DMS53 treated with DMSO at 0.1 percent for 48 hours (cell line): ENCODE measurements around the gene S100A4.
A peak's percentile ranks its signal among the peaks of the same experiment; 100 is the strongest.
"Not testable (repeated sequence)": the region's sequence is repeated elsewhere in the genome, so short reads cannot be mapped to it uniquely, and the experiment has no call there.

ENCODE experiments used
- DNase-seq: peaks from one replicate; lab custom pipeline; 2025; ENCODE audit not compliant: unreplicated experiment; lab: John Stamatoyannopoulos, UW

The S100A4 gene

GRCh38 chr1:153545067-153546055 lies at the start of gene S100A4:
Gene S100A4 (minus strand): TSS chr1:153545806. CDS start chr1:153544794, 1,012 bp downstream.
- DNase-seq, result peak; percentile 37

- no peak for DNase-seq
These were observed 47.1 kb upstream of the S100A4 start for GRCh38 chr1:153592748-153593147.

- no peak for DNase-seq
These were observed 42.9 kb upstream of the S100A4 start for GRCh38 chr1:153588482-153588881.

GRCh38 chr1:153588033-153588432 lies 42.4 kb upstream of the S100A4 start:
- DNase-seq, result not testable (repeated sequence)

DNA sequence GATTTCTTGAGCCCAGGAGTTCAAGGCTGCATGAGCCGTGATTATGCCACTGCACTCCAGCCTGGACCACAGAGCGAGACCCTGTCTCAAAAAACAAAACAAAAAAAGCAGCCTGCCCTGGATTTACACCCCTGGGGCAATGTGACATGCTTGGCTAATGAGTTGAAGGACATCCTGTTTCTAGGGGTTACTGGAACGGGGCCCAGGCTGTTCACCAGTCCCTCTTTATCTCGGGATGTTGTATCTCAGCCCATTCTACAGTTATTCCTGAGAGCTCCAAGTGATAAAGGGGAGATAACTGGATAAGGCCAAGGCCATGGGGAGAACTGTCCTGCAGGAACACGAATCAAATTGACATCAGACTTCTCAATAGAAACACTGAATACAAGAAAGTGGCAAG lies 41.7 kb upstream of the S100A4 start:
- no peak for DNase-seq

- no peak for DNase-seq
These were observed 40.7 kb upstream of the S100A4 start for GRCh38 chr1:153586347-153586746.

DNA sequence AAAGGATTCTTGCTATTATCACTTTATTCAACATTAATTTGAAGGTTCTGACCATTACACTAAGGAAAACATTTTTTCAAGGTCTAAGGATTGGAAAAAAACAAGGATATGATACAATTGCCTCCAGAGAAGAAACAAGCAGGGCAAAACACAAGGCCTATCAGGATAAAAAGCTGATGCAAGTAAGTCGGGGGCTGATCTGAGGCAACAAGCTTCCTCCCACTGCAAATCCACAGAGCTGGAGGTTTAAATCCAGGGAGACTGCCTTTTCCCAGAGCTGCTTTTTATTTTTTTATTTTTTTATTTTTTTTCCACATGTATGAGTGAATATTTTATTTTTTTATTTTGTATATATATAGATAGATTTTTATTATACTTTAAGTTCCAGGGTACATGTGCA lies 39.4 kb upstream of the S100A4 start:
- DNase-seq, result no peak

DNA sequence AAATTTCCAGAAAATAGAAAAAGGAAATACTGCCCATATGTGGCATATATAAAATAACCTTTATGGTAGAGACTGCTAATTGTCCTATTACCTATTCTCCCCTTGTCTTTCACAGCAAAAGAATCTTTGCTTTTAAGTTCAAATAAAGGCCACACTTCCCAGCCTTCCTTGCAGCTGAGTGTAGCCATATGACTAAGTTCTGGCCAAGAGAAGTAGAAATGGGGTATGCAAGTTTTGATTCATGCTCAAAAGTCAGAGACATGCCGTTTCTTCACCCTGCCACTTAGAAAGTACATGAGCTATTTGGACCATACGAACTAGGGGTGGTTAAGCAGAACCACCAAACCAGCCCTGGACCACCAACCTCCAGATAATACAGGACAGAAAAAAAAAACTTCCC lies 38.4 kb upstream of the S100A4 start:
- no peak for DNase-seq

GRCh38 chr1:153583514-153583913 lies 37.9 kb upstream of the S100A4 start:
- DNase-seq, result not testable (repeated sequence)

DNA sequence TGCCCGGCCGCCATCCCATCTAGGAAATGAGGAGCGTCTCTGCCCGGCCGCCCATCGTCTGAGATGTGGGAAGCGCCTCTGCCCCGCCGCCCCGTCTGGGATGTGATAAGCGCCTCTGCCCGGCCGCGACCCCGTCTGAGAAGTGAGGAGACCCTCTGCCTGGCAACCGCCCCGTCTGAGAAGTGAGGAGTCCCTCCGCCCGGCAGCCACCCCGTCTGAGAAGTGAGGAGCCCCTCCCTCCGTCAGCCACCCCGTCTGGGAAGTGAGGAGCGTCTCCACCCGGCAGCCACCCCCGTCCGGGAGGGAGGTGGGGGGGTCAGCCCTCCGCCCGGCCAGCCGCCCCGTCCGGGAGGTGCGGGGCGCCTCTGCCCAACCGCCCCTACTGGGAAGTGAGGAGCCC lies 37.2 kb upstream of the S100A4 start:
- not testable (repeated sequence) for DNase-seq

DNA sequence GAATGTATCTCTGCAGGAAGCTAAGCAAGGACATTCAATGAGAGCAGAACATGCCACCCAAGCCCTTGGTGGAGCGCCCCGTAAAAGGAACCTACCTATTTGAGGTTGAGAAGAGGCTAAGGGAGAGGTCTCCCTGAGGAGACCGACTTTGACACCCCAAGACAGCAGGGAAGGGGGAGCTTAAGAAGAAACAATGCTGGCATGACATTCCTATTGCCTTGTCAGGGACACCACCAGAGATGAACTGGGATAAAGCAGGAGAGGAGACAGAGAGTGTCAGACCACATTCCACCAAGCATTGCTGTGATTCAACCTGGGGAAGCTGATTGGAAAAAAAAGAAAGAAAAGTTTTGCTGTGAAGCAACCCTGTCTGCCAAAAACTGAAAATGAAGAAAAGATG lies 33.3 kb upstream of the S100A4 start:
- no peak for DNase-seq

DNA sequence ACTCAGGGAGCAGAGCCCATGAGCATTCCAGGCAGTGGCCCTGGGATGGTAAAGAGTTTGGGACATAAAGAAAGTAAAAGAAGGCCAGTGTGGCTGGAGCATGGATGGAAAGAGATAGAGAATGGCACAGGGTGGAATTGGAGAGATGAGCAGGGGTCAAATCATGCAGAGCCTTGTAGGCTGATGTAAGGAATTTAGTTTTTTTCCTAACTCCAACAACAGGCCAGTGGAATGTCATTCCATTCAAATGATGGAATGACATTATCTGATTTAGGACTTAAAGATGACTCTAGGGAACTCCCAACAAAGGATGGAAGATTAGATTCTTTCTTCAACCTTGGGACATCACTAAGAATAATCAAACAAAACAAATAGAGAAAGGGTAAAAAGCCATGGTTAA lies 32.9 kb upstream of the S100A4 start:
- no peak for DNase-seq

DNA sequence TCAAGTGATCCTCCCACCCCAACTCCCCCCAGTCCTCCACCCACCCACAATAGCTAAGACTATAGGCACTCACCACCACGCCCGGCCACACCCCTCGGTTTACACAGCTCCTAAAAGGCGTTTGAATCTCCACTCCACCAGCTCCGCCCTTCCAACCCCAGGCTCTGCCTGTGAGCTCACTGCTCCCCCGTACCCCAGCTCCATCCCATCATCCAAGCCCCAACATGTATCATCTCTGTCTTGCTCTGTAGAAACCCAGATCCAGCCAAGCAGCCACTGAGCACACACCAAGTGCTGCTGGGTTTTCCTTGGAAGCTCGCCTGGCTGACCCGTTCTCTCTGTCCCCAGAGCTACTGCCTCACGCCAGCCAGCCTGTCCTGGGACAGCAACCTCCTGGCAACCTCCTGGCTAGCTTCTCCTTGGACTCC lies 32.0 kb upstream of the S100A4 start:
- no peak for DNase-seq

- DNase-seq, result no peak
These were observed 31.5 kb upstream of the S100A4 start for GRCh38 chr1:153577138-153577537.

DNA sequence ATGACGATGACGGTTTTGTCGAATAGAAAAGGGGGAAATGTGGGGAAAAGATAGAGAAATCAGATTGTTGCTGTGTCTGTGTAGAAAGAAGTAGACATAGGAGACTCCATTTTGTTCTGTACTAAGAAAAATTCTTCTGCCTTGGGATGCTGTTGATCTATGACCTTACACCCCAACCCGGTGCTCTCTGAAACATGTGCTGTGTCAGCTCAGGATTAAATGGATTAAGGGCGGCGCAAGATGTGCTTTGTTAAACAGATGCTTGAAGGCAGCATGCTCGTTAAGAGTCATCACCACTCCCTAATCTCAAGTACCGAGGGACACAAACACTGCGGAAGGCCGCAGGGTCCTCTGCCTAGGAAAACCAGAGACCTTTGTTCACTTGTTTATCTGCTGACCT lies 29.9 kb upstream of the S100A4 start:
- not testable (repeated sequence) for DNase-seq

- not testable (repeated sequence) for DNase-seq
These were observed 29.5 kb upstream of the S100A4 start for GRCh38 chr1:153575081-153575491.

GRCh38 chr1:153573351-153573750 lies 27.7 kb upstream of the S100A4 start:
- no peak for DNase-seq

DNA sequence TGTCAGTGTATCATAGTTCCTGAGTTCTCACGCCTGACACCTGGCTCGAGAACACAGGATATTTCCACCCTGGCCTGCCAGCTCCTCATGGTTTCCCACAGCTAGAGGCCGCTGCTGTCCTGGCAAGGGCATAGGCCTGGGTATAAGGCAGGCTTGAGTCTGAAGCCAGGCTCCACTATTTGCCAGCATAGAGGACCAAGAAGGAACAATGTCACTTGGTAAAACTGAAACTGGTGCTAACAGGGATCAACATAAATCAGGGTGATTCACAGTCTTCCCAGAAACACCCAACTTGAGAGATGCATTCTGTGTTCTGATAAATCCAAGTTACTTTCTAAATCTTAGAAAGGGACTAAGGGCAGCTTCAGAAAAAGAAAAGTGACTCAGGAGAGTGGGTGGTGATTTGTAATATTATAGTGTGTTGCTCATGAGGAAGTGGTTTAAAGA lies 27.0 kb upstream of the S100A4 start:
- DNase-seq, result peak; percentile 83

GRCh38 chr1:153571706-153572105 lies 26.1 kb upstream of the S100A4 start:
- no peak for DNase-seq

DNA sequence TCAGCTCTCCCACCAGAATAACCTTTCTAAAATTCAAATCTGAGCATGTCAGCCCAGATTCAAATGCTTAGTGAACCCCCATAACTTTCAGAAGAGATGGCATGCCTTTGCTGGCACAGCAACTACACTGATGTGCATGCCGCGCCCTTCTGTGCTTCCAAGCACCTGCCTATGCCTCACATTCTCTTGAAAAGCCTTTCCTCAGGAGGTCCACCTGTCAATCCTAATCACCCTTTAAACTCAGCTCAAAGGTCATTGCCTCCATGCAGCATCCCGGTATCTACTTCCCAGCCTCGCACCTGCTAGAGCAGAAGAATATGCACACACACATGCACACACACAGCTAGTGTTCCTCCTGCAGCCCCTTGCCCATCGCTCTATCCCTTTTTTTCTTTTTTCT lies 25.3 kb upstream of the S100A4 start:
- DNase-seq, result peak; percentile 38

DNA sequence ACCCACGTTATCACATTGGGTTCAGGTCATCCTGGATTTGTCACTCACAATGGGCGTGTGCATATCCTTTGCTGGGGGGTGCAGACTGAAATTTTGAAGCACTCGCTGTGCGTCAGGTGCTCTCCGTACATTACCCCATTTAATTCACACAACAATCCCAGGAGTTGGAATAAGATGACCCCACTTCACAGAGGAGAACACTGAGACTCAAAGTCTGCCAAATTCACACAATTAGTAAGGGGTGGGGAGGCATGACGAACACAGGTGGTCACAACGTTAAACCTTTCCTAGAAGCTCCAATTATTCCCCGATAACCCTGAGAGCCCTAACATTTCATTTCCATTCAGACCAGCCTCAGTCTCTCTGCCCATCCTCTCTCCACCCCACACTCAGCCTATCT lies 23.9 kb upstream of the S100A4 start:
- no peak for DNase-seq

- DNase-seq, result peak; percentile 94
These were observed 22.9 kb upstream of the S100A4 start for GRCh38 chr1:153568367-153569099.
